Adrenal gland (tissue), 5 donors: ENCODE results near the gene OPRM1.

Source experiments
- POLR2A ChIP-seq, 2 donors: fragments of 450-650 bp; IDR thresholded peaks; one replicate each; pipeline ENCODE4 v1.6.1; 2017; ENCODE audit warnings: antibody characterized with exemption in 2 of 2, mild to moderate bottlenecking in 2 of 2, moderate library complexity in 1 of 2
- TF ChIP-seq, protein P1 (sequence below), 6 experiments: fragments of 450-650 bp in 4 of 6; fragments of 200-600 bp in 2 of 6; sonication (generic) in 1 of 6; IDR thresholded peaks; 1 replicate in 5 of 6; 2 replicates in 1 of 6; pipeline versions ENCODE4 v1.5.1 to v1.8.0; 2016 to 2021; ENCODE audit warnings: antibody characterized with exemption in 6 of 6, mild to moderate bottlenecking in 2 of 6, moderate library complexity in 1 of 6
- donor health status: DM: no; HTN: no; CAD: no.

DNA sequence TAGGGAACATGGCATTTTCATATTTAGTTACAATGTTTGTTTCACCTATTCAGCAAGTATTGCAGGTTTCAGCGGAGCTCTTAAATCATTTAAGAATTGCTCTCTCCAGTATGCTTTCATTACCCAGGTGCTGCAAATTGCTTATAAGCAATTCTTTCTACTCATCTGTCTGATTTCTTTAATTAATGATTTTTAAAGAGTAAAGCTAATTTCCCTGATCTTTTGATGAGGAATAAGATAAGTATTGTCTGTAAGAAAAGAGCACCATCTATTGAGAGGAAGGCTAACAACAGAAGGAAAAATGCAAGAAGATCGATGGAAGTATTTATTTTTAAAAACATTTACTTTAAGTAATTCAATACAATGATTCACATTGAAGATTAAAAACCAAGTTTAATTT is 2.0 kb downstream of the OPRM1 start:
- TF ChIP-seq, protein P1, sequence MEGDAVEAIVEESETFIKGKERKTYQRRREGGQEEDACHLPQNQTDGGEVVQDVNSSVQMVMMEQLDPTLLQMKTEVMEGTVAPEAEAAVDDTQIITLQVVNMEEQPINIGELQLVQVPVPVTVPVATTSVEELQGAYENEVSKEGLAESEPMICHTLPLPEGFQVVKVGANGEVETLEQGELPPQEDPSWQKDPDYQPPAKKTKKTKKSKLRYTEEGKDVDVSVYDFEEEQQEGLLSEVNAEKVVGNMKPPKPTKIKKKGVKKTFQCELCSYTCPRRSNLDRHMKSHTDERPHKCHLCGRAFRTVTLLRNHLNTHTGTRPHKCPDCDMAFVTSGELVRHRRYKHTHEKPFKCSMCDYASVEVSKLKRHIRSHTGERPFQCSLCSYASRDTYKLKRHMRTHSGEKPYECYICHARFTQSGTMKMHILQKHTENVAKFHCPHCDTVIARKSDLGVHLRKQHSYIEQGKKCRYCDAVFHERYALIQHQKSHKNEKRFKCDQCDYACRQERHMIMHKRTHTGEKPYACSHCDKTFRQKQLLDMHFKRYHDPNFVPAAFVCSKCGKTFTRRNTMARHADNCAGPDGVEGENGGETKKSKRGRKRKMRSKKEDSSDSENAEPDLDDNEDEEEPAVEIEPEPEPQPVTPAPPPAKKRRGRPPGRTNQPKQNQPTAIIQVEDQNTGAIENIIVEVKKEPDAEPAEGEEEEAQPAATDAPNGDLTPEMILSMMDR (IDR thresholded peaks at IDR 0.05) = no peak
- TF ChIP-seq POLR2A (IDR thresholded peaks at IDR 0.05) = no peak
